GM19467 (cell line): ENCODE data around the gene SRD5A1.
A peak's percentile ranks its signal among the peaks of the same experiment; 100 is the strongest.

ENCODE experiments used
- ATAC-seq: cut with Tn5 transposase; IDR thresholded peaks from one replicate; pipeline ENCODE4 v1.9.1; 2021; ENCODE audit warnings: mild to moderate bottlenecking, moderate library complexity; ENCODE audit not compliant: unreplicated experiment

The SRD5A1 gene

DNA sequence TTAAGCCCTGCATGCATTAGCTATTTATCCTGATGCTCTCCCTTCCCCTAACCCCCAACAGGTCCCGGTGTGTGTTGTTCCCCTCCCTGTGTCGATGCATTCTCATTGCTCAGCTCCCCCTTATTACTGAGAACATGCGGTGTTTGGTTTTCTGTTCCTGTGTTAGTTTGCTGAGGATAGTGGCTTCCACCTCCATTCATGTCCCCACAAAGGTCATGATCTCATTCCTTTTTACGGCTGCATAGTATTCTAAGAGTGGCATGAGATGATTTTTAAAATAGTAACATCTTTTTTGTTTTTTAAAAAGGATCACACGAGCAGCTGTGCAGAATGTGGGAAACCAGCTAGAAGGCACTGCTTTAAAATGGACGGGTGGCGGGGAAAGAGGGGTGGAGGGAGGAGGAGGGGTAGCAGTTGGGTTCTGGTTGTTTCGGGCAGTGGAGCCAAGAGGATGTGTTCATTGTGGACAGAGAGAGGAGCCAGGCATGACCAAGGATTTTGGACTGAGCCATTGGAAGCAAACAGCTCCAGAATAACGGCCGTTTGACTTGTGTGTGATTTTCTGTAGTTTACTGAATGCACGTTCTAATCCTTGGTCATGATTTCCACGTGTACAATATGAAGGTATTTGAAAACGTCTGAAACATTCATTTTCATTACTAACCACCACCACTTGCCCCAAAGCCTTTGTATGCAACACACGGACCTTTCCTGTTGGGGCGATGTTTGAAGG, 78.3 kb downstream of the SRD5A1 start:
- ATAC-seq = peak; percentile 8

DNA sequence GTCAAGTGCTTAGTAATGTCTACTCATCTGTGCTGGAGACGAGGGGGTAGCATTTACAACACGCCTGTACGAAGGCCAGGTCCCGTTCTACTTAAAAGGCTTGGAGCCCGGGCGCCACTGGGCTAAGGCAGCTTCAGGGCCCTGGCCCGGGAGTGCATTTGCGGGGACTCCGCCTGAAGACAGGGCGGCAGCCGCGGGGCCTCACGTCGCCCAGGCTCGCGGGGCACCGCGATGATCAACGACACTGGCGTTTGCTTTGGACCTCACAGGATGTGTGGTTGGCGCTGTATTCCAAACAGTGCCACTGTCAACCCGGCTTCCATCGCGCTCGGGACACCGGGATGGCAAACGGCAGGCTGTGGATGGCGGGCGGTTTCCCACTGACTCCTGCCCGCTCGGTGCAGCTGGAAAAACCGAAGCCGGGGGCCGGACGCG, 78.9 kb downstream of the SRD5A1 start:
- peak; percentile 5 for ATAC-seq

DNA sequence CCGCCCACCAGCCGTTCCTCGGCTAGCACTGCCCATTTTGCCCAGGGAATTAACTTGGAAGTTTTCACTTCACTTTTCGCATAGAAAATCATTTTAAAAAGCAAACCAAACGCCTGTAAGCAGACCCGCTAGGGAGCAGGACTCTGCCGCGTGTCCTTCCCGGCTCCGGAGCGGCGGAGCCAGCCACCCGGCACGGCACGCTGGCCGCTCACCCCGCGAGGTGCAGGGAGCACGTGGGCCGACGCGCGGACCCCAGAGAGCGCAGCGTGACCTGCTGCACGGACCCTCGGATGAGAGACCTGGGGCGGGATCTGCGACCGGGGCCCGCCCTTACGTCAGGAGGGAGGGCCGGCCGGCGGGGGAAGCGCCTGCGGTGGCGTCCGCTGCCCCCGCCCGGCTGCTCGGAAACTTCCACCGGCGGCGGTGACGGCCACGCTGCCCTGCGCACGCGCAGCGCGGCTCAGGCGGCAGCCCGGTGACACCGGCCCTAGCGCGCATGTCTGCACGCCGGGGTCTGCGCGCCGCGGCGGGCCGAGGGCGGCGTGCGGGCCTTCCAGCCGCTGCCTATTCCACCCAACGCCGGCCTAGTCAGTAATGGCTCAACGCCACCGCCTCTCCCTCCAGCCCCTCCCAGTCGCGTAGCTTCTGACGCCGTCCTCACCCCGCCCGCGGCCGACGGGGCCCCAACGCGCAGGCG, 79.5 kb downstream of the SRD5A1 start:
- ATAC-seq = peak; percentile 62

GRCh38 chr5:6713274-6714225, 80.3 kb downstream of the SRD5A1 start, which contains the start of gene TENT4A:
Gene TENT4A, plus strand, starts transcription at chr5:6713432. Its CDS starts 552 bp downstream, at chr5:6713984.
- ATAC-seq = no peak

DNA sequence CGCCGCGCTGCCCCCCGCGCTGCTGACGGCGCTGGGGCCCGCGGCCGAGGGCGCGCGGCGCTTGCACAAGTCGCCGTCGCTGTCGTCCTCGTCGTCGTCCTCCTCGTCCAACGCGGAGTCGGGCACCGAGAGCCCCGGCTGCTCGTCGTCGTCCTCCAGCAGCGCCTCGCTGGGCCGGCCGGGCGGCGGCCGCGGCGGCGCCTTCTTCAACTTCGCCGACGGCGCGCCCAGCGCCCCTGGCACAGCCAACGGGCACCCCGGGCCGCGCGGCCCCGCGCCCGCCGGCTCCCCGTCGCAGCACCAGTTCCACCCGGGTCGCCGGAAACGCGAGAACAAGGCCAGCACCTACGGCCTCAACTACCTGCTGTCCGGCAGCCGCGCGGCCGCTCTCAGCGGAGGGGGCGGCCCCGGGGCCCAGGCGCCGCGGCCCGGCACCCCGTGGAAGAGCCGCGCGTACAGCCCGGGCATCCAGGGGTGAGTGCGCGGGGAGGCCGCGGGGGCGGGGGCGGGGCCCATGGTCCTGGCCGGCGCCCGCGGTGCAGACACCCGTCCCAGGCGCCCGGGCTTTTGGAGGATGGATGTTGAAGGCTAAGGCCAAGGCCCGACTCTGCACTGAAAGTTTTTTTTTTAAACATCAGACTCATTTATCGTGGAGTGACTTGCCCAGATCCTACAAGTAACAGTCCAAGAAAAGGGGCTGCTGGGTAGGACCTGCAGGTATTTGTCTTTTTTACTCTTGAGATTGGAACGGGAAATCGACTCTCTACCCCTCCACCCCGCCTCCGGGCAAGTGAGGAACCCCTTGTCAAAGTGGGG, 81.2 kb downstream of the SRD5A1 start:
- no peak for ATAC-seq

- ATAC-seq = no peak
Observed at GRCh38 chr5:6715271-6715670, 82.0 kb downstream of the SRD5A1 start.

DNA sequence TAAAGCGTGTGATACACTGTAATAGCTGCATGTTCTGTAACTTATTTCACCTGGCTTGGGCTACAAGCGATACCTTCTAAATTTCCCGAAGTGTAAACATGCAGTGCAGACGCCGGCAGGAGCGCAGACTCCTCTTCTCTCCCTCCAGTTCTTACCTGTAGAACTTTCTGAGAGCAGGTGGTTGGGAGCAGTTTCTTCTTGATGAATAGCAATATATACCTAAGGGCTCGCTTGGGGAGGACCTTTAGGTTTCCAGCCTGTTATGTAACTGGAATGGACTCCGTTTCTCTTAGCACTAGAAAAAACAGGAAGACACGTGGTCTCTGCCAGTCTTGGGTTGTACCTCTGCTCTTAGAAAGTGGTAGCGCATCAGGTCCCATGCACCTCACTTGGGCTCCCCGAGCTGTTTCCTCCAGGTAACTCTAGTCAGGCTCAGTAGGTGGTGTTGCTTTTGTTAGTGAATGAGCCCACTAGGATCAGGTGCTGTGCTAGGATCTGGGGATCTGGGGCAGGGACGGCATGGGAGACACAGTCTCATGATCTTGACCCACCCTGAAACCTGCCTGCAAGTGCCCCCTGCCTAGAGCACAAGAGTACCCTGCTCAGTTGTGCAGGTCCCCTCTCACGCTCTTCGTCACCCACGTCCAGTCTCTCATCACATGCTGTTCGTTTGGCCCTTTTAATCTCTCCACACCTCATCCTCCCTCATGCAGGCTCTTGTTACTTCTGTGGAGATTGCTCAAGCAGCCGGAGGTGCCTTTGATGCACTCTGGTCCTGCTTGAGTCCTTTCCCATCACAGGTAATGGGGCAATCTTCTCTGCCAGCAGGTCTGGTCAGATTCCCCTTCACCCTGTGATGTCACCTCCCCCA, 82.8 kb downstream of the SRD5A1 start:
- ATAC-seq = no peak

- no peak for ATAC-seq
Observed at GRCh38 chr5:6716629-6717149, 83.4 kb downstream of the SRD5A1 start.

- ATAC-seq = no peak
Observed at GRCh38 chr5:6717247-6717646, 84.0 kb downstream of the SRD5A1 start.

- no peak for ATAC-seq
Observed at GRCh38 chr5:6717687-6718086, 84.4 kb downstream of the SRD5A1 start.

- ATAC-seq = no peak
Observed at GRCh38 chr5:6718161-6718681, 85.0 kb downstream of the SRD5A1 start.

DNA sequence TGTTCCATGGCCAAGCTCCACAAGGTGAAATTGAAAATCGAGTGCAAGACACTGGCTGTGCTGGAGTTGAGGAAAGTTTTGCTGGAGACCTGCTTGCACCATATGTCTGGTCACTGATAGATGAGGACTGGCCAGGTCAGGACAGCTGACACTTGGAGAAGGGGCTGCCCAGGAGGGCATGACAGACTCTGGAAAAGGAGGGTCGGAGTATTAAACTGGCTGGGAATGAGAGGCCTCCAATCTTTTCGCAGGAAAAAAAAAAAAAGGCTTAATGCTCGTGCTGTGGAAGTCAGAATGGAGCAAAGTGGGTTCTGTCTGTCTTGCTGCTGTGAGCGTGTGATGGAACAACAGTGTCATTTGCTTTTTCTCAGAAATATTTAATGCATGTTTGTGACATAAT, 85.5 kb downstream of the SRD5A1 start:
- ATAC-seq = no peak

- ATAC-seq = no peak
Observed at GRCh38 chr5:6719417-6719816, 86.2 kb downstream of the SRD5A1 start.

- no peak for ATAC-seq
Observed at GRCh38 chr5:6719896-6720560, 86.8 kb downstream of the SRD5A1 start.

DNA sequence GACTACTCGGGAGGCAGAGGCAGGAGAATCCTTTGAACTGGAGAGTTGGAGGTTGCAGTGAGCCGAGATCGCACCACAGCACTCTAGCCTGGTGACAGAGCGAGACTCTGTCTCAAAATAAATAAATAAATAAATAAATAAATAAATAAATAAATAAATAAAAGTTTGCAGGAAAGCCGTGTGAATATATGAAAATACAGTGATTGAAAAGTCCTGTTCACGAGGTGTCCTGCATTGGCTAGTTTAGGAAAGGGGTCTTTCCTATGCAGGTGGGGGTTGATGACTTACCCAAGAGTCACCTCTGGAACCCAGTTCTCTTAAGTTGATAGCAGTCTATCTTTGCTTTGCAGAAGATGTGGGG, 87.3 kb downstream of the SRD5A1 start:
- ATAC-seq = no peak

- ATAC-seq = peak; percentile 5
Observed at GRCh38 chr5:6721442-6721841, 88.2 kb downstream of the SRD5A1 start.

- ATAC-seq = peak; percentile 45
Observed at GRCh38 chr5:6722015-6722414, 88.8 kb downstream of the SRD5A1 start.

DNA sequence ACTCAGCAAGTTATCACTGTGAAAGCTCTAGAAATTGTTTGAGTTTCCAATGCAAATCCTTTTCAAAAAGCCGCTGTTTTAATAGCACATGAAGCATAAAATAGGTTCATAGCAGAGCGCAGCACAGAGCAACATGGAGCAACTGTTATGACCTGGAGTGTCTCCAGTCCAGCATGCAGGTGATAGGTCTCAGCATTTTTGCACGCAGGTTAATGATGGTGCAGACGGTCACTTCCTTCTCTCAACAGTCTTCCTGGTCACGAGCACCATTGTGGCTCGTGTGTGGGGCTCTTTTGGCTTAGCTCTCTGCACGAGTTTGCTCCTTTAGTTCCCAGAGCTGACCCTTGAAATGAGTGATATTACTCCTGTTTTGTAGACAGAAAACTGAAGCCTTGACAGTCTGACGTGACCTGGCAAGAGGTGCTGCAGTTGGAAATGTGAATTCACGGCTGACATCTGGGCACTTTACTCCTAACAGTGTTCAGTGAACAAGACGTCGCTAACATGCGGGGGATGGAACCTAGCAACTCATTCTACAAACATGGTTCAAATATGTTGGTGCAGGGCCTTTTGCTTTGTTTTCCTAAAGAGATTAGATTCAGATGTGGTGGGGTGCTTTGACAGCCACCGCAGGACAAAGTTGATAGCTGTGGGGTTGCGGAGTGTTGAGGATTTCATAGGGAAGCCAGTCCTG, 90.0 kb downstream of the SRD5A1 start:
- ATAC-seq = no peak
